HG03139 (cell line): Measurements from ENCODE around the gene MTMR1.

Experiments used
- ATAC-seq: cut with Tn5 transposase; IDR thresholded peaks from one replicate; pipeline ENCODE4 v1.9.1; 2021; ENCODE audit not compliant: unreplicated experiment

Gene MTMR1

DNA sequence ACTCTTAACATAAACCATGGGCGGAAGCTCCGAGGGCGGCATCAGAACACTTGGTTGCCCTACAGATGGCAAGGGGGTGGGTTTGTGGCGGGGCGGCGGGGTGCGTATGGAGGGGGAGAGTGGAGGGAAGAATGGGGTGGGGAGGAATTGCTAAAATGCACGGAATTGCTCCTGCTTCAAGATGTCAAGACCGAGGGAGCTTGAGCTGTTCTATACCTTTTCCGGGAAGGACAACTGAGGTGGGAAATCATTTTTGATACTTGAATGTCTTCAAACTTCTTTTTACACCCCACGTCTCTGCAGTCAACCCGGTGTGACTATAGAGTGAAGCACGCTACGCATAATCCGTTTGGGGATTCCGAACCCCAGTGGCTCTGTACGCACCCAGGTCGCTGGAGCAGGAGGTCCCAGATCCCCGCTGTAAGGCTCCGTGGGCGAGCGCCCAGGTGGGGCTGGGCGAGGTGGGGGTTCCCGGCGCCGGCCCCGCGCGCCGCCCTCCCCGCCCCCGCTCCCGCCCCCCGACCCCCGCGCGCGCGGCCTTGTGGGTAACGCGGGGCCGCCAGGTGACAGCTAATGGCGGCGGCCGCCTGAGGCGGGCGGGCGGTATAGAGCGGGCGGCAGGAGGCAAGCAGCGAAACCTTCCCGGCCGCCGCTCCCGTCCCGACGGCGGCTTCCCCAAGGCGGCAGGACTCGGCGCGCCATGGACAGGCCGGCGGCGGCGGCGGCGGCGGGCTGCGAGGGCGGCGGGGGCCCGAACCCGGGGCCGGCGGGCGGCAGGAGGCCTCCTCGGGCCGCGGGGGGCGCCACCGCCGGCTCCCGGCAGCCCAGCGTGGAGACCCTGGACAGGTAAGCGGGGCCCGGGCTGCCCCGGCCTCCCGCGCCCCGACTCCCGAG is at the start of gene MTMR1:
Gene MTMR1 (plus strand): TSS at position 566 of the 894 bp plus-strand sequence. CDS start 135 bp downstream, at position 701.
- ATAC-seq = peak; percentile 40

DNA sequence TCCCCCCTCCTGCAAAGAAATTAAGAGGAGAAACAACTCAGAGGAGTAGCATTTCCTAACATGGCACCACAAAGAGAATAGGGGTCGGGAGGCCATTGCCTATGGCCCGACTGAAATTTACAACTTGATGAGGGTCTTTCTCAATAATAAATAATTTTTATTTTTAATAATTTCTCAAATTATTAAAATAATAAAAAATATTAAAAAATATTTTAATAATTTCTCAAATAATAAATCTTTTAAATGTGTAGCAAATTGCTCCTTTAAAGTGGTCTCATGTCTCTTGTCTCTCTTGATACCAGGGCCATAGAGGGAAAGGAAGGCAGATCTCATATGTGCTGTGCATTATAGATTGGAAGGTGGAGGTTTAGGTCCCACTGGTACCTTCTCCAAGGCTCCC is 49.2 kb upstream of the MTMR1 start:
- ATAC-seq = no peak

DNA sequence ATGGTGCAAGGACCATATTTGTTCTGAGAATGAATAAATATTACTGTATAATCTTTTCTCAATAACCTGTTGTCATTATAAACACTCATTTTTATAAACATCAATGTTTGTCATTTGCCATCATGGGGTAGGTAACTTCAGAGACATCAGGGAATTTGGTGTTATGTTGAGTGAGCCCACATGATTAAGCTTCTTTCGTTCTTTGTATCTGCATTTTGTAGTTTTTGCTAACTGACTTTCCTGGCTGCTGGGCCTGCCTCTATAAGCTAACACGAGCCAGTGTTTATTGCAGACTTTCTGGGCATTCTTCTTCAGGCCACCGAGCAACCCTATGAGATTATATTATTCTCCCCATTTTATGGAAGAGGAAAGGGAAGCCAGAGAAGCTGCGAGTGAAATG is 48.8 kb upstream of the MTMR1 start:
- no peak for ATAC-seq

DNA sequence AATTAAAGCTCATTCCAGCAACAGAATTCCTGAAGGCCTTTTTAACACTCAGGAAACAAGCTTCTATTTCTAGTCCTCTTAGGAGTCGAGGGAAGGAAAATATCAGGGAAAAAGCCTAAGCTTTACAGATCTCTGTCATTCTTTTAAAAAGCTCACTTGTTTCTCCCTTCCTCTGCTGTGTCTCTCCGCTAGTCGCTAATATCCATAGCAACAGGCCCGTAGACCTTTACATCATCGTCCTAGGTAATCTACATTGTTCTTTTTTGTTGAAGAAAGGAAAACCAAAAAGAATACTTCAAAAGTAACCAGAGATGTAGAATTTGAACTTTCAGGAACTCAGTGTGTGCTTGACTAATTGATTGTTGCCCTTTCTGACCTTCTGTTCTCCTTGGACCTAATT is 45.9 kb upstream of the MTMR1 start:
- ATAC-seq = no peak

DNA sequence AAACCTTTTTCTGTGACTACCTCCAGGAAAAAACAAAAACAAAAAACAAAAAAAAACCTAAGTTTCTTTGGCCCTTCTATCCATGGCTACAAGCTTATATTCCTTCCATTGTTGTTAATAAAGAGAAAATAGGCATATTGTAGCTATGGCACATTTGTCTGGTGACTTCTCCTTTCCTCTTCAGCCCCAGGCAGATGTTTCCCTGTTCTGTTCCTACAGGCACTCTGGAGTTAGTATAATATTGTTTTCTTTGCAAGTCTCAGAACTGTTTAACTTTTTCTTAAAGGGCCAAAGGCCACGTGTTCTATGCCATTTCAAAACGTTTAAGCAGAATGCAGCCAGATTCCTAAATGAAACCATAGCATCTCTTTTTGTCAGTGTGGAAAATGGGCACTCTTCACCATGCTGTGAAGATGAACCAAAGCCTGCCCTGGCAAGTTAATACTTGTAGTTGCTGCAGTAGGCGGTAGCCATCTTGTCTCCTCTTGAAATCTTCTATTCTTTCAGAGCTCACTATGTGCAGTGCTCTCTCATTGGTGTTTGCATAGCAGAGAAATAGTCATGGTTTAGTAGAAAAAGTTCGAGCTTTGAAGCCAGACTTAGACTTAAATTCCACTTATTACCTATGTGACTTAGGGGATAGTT is 44.8 kb upstream of the MTMR1 start:
- no peak for ATAC-seq

DNA sequence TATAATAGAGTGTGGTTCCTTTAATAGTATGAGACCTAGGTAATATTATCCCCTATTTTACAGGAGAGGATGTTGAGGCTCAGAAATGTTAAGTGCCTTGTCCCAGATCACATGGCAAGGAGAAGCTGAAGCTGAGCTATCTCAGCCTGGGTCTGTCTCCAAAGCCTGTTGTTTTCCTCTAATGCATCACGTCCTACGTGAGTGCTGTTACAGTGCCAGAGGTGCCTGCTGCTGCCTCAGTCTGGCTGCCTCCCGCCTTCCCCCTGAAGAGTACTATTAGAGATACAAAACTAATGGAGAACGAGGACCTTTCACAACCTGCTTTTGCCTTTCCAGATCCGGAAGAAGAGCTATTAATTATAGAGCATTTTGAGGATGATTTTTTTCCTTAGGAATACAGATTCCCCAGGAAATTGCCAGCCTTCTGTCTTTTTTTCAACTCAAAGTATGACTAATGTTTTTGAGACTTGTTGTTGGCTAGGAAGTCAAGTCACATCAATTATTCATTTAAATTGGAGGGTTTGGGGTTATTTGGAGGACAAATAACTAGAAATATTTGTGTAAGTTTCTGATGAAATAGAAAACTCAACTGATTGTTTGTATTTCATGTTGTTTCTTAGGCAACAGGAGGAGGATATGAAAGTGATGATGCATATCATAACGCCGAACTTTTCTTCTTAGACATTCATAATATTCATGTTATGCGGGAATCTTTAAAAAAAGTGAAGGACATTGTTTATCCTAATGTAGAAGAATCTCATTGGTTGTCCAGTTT is 43.9 kb upstream of the MTMR1 start:
- ATAC-seq = no peak

DNA sequence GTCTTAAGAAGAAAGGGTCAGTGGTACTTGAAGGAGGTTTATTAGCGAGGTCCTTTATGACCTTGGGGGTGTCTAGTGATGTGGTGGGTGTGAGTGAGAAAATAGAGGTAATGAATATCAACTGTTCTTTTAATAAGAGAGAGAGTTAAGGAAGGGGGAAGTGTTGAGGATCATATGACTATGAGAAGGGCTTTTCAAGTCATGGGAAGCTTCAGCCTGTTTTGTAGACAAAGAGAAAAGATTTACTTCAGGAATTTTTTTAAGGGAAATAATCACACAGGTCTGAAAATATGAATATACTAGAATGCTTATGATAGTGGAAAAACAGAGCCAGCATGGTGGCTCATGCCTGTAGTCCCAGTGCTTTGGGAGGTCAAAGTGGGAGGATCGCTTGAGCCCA is 41.3 kb upstream of the MTMR1 start:
- ATAC-seq = no peak

DNA sequence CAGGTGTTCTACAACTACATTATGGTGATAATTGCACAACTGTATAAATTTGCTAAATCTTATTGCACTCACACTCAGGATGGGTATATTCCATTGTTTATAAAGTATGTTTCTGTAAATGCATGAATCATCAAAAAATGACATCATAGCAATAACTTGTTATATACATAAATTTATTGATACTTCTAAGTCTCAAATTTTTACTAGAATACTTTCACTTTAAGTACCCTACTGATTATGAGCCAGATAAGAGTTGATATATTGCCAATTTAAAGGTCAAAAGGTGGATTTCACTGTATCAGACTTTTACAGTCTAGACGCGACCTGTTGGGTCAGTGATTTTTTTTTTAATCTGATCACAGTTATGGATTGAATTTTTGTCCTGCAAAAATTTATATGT is 37.4 kb upstream of the MTMR1 start:
- no peak for ATAC-seq

DNA sequence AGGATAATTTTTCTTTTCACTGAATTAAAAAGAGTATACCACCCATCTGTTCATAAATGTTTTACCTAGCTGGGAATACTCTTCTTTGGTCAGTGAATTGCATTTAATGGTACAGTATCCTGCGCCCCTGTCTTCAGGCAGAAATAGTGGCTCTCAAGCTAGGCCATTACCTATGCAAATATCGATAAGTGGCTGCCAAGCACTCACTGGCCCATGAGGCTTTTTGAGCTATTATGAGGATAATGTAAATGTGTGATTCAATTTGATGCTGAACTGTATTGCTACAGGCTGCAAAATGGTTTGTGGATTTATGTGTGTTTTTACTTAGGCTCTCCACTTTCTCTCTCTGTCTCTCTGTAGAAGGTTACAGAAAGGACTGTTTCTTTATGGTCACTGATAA is 30.1 kb upstream of the MTMR1 start:
- ATAC-seq = no peak

DNA sequence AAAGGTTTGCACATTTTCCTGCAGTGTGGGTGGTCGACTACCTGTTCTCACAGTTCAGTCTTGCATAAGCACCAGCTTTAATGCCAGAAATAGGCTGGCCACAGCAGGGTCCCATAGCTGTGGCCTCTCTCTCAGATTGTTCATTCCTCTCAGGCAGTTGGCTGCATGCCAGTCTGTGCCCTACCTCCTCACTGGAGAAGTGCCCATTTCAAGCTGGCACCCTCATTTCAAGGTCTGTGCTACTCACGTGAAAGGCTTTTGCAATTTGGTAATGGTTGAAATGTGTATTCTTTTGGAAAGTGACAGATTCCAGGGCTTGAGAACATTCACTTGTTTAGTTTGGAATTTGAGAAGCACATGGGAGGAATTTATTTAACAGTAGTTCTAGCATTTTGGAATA is 28.9 kb upstream of the MTMR1 start:
- ATAC-seq = no peak

DNA sequence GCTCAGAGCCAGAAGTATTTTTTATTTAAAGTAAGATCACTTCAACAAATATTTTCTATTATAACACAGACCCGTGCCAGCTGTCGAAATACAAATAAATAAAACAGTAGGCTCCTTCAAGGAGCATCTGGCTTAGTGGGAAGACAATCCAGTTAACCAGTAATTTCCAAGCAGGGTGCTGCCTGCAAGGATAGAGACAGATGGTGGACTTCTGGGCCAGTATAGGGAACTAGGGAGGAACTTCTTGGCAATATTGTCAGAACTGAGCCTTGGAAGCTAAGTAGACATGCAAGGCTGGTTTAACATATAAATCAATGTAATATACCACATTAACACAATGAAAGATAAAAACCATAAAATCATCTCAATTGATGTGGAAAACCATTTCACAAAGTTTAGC is 17.0 kb upstream of the MTMR1 start:
- ATAC-seq = no peak

DNA sequence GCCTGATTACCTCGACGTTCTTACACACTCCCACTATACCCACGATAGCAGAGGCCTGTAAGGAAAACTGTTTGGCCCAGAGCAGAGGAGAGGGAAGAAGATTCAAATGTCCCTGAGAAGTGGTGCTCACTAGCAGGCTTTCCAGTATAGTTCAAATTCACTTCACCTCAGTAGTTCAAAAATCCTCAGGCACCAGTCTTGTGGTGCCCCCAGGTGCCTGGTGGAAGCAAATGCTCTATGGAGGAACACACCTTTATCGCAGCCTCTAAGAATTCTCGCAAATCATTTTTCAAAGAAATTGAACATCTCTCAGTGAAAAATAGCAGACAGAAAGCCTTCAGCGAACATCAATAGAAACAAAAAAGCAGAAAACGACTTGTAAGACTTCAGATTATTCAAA is 12.2 kb upstream of the MTMR1 start:
- no peak for ATAC-seq

DNA sequence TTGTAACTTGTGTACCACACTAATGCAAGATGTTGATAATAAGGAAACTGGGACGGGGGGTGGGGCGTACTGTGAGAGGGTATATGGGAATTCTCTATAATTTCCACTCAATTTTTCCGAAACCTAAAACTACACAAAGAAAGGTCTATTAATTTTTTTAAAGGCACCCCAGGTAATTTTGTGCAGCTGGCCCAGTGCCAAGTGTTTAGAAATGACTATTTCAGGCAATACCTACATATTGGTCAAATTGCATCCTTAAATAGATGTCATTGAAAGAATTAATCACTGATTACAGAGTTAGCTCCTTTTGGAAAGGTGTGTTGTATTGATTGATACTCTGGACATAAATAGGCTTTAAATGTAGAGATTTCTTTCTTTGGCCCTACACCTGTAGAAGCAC is 10.1 kb upstream of the MTMR1 start:
- no peak for ATAC-seq

DNA sequence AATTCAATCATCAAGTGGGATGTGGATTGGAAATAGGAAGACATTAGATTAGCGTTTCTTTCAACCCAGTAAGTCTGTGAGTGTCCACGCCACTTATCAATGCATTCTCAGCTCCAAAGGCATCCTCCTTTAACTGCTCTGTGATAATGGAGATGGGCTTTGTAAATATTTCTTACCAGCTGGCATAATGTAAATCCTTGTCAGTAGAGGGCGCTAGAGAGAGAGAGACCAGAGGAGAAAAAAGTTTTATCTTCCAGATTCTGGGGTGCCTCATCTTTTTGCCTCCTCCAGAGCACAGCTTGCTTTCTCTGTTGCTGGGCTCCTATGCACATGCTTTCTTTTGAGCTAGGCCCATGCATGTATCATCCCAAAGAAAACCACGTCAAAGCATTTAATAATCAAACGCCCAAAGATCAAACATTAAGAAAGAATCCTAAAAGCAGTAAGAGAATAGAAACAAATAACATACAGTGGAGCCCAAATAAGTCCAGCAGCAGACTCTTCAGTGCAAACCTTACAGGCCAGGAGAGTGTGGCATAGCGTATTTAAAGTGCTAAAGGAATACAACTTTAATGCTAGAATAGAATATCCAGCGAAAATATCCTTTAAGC is 9.6 kb upstream of the MTMR1 start:
- no peak for ATAC-seq

DNA sequence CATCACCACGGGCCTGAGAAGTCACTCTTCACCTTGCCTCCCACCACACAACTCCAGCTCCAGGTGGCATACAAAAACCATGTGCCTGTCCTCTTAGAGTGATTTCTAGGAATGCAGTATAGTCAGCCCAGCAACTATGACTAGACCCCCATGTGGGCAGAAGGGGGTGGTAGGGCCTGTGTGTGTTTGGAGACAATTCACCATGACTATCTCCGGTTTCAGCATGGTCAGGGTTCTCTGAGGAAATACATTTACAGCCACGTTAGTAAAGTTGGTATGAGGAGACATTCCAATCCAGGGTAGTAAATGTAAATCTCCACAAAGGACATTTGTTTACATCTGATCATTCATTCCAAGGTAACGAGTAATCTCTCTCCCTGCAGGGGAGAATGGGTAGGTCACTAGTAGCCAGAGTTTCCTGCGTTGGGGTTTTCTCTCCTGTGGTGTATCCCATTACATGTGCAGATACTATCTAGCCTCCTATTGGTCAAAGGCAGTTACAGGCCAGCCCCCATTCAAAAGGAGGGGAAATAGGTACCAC is 4.2 kb upstream of the MTMR1 start:
- no peak for ATAC-seq

DNA sequence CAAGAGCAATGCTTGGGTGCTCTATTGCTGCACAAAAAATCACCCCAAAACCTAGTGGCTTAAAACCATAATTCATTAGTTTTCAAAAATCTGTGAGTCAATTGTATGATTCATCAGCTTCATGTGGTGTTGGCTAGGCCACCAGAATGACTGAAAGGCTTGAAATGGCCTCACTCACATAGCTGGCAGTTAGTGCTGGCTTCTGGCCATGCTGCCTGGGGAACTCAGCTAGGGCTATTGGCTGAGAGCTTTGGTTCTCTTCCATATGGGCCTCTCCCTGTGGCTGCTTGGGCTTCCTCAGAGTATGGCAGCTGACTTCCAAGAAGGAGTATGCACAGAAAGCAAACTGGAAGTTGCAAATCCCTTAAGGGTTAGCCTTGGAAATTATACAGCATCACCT is 3.1 kb upstream of the MTMR1 start:
- no peak for ATAC-seq

DNA sequence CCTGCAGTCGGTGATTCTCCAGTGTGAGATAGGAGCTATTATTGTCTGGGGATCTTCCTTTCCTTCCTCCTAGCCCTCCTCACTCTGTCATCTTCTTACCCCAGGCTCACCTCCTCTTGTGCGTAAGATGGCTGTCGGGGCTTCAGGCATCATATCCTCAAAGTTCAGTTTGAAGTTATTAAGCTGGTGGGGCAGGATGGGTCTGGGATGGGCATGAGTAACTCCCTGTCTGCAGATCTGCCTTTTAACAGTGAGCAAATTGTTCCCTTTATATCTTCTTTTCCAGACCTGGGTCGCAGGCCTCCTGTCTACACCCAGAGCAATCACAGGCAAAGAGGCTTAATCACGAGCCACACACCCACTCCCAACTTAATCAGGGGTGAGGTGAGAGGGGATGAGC is 900 bp upstream of the MTMR1 start:
- ATAC-seq = no peak

DNA sequence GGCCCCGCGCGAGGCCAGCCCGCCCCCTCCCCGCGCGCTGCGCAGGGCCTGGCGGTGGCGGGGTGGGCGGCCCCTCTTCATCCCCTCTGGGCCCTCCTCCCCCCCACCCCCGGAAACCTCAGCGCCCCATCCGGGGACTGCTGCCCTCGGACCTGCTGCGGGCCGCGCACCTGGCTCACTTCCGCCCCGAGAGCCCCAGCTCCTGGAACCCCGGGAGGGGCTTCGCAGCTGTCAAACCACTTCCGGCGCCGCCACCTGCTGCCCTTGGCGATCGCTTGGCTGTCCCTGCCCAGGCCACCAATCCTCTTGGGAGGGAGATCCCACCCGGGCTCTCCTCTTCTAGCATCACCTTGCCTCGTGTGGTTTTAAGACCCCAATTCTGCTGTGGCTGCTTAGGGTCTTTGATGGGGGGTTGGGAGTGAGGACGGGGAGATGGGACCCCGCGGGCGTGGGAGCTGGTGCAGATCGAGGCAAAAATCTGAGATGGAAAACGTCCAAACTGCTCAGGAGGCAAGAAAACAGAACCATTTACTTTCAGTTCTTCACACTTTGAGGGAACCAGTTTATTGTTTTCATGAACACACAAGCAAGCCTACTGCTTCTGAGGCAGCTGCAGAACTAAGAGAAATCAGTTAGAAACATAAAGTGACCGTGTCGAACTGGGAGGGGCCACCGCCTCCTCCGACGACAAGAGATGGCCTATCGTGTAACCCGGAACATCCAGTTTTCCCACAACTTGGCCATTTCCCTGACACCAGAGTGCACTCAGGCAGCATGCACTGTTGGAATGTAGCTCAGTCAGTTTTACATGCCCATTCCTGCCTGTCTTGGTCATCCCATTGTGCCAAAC is 754 bp downstream of the MTMR1 start:
- peak; percentile 65 for ATAC-seq

DNA sequence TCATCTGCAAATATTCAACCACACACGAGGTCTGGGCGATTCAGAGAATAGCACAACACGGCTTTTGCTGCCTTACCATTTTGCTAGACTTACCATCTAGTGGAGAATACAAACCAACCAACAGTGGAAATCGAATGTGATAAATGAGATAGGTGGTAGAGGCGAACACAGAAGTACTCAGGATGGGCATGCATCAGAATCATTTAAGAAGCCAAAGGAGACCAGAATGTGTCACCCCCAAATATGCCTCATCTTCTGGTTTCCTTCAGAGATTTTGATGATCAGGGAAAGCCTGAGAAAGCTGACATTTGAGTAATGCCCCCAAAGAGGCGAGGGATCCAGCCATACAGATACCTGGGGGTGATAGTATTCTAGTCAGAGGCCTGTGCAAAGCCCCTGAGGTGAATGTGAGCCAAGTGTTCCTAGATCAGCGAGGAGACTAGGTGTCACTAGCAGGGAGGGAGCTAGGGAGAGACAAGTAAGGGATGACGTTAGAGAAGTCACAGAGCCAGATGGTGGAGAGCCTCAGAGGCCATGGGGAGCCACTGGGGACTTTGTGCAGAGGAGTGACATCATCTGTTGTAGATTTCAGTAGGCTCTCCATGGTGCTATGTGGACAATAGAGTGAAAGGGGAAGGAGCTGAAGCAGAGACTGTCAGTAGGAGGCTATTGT is 1.7 kb downstream of the MTMR1 start:
- ATAC-seq = no peak

DNA sequence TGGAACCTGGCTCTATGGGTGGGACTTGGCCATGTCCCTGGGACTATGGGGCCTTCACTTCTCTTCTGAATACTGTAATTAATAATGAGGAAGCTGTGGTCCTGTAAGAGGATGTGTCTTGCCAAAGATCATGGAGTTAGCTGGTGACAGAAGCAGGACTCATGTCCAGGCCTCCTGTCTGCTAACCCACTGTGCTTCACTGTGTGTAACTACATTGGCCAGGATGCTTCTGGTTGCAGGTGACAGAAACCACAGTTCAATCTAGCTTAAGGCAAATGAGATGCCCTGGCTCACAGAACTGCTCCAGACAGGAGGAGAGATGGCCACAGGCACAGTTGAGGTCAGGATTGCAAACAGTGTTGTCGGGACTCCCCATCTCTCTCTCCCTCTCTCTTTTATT is 3.1 kb downstream of the MTMR1 start:
- ATAC-seq = no peak
